Spleen (tissue), 11 donors: ENCODE measurements around the gene SENP1. TPM values are rescaled to one million over a fixed set of nuclear protein-coding genes. Genes with fewer than 3 reads are reported as not detected.
A peak's percentile ranks its signal among the peaks of the same experiment; 100 is the strongest.

Source experiments
- DNase-seq: peaks from one replicate; pipeline ENCODE4 v3.0.0-alpha.2; 2020
- H3K27ac ChIP-seq, 8 donors: fragments of 200-600 bp; sonication (generic) in 7 of 8; 1 replicate in 4 of 8; 2 replicates in 4 of 8; pipeline versions ENCODE4 v1.5.0 to v1.8.0; 2016 to 2021; ENCODE audit warnings: inconsistent platforms in 4 of 8, mild to moderate bottlenecking in 4 of 8, moderate library complexity in 1 of 8
- H3K27me3 ChIP-seq, 7 donors: fragments of 200-600 bp; sonication (generic) in 6 of 7; replicated peaks in 1 of 7; 1 replicate in 4 of 7; 2 replicates in 3 of 7; pipeline versions ENCODE4 v1.5.0 to v1.8.0; 2016 to 2021; ENCODE audit warnings: inconsistent platforms in 3 of 7, mild to moderate bottlenecking in 1 of 7
- H3K36me3 ChIP-seq, 6 donors: fragments of 200-600 bp; sonication (generic) in 5 of 6; 1 replicate in 4 of 6; 2 replicates in 2 of 6; pipeline versions ENCODE4 v1.5.0 to v1.8.0; 2016 to 2021; ENCODE audit warnings: inconsistent platforms in 2 of 6
- H3K4me1 ChIP-seq, 6 donors: fragments of 200-600 bp; sonication (generic) in 5 of 6; 1 replicate in 3 of 6; 2 replicates in 3 of 6; pipeline versions ENCODE4 v1.5.0 to v1.8.0; 2016 to 2021; ENCODE audit warnings: inconsistent platforms in 3 of 6
- H3K4me3 ChIP-seq, 8 donors: fragments of 200-600 bp; sonication (generic) in 7 of 8; 1 replicate in 4 of 8; 2 replicates in 4 of 8; pipeline versions ENCODE4 v1.5.0 to v1.8.0; 2016 to 2021; ENCODE audit warnings: inconsistent platforms in 4 of 8, mild to moderate bottlenecking in 4 of 8, moderate library complexity in 2 of 8
- H3K9me3 ChIP-seq, 8 donors: fragments of 200-600 bp; sonication (generic) in 7 of 8; 1 replicate in 4 of 8; 2 replicates in 4 of 8; pipeline versions ENCODE4 v1.5.0 to v1.8.0; 2016 to 2021; ENCODE audit warnings: inconsistent platforms in 4 of 8
- POLR2A ChIP-seq, 3 donors: fragments of 450-650 bp; IDR thresholded peaks; one replicate each; pipeline ENCODE4 v1.5.1; 2017; ENCODE audit warnings: antibody characterized with exemption in 3 of 3, mild to moderate bottlenecking in 1 of 3
- POLR2AphosphoS5 ChIP-seq, 3 donors: sonication (generic); formaldehyde crosslinking; IDR thresholded peaks; one replicate each; pipeline ENCODE4 v1.5.1; 2017; ENCODE audit warnings: antibody characterized with exemption in 3 of 3
- WGBS, 5 donors: extraction: QIAGEN DNeasy Blood & Tissue Kit in 3 of 5; methylation state at CpG; one replicate each; pipeline versions ENCODE4 v1.1.5 to v1.1.7; 2013 to 2018; 5-methylcytosine and 5-hydroxymethylcytosine counted together
- intact Hi-C: fragments of 100-400 bp; cut with DNase I; formaldehyde crosslinking; loops from one replicate; pipeline ENCODE4 v1.15.0; 2023; ENCODE audit warnings: low total_unique reads
- polyA plus RNA-seq, 3 donors: library from polyadenylated mRNA; stranded (reverse); fragments of 200-250 nt; gene quantifications; one replicate each; pipeline ENCODE4 v1.2.1, GENCODE V29; 2013
- total RNA-seq, 7 donors: library from RNA; depleted of rRNA in 3 of 7; stranded (reverse); fragments of >200 nt in 3 of 7; fragmentation: NEBNext Ultra II Directional in 4 of 7; extraction: Animal tissue kit (Norgen Biotek cat#: 25700) in 4 of 7; gene quantifications; one replicate each; pipeline versions ENCODE4 v1.1.0 to v1.2.1, GENCODE V29; 2016 to 2021
- TF ChIP-seq, protein P1 (sequence below), 11 experiments: fragments of 200-600 bp in 7 of 11; fragments of 450-650 bp in 4 of 11; sonication (generic) in 4 of 11; IDR thresholded peaks in 8 of 11; conservative IDR thresholded peaks in 3 of 11; 1 replicate in 7 of 11; 2 replicates in 4 of 11; pipeline versions ENCODE4 v1.4.0 to v1.8.0; 2016 to 2021; ENCODE audit warnings: antibody characterized with exemption in 11 of 11, inconsistent platforms in 4 of 11, mild to moderate bottlenecking in 1 of 11
- donor health status: healthy with polysubstance abuse.
- donor health status: DM: no; HTN: no; CAD: no; lungs with moderate emphysema.
- donor health status: DM: no; HTN: no; CAD: no.
- donor health status: Bipolar disorder and iron deficiency.
- donor health status: healthy.
- donor health status: DM: no; HTN: no; CAD: no.
- donor health status: DM: yes; HTN: yes; CAD: no.

SENP1 gene
- total and polyA plus RNA-seq, 10 donors, result 3.7 to 37.4 (median 25.6) TPM

DNA sequence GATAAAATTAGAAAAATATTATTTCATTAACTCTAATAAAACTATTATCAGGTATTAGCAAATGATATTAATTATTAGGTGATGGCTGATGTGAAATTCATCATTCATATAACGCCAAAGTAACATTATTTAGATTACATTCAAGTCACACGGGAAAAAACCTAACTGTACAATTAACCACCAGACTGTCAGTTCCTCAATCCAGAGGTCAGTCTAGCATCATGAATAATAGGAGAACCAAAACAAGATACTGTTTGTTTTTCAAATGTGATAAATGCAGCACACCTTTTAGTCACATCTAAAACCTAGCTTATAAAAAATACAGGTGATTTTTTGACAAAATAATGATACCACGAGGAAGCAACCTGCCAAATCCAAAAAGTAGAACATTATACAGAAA, 19.6 kb downstream of the SENP1 start:
- intact Hi-C loops, result loop anchor here (10.0 kb wide), 1 partner anchor 78 kb away; no protein-coding TSS in a partner anchor
- no peak for TF ChIP-seq POLR2A (IDR thresholded peaks at IDR 0.05)
- TF ChIP-seq, protein P1, sequence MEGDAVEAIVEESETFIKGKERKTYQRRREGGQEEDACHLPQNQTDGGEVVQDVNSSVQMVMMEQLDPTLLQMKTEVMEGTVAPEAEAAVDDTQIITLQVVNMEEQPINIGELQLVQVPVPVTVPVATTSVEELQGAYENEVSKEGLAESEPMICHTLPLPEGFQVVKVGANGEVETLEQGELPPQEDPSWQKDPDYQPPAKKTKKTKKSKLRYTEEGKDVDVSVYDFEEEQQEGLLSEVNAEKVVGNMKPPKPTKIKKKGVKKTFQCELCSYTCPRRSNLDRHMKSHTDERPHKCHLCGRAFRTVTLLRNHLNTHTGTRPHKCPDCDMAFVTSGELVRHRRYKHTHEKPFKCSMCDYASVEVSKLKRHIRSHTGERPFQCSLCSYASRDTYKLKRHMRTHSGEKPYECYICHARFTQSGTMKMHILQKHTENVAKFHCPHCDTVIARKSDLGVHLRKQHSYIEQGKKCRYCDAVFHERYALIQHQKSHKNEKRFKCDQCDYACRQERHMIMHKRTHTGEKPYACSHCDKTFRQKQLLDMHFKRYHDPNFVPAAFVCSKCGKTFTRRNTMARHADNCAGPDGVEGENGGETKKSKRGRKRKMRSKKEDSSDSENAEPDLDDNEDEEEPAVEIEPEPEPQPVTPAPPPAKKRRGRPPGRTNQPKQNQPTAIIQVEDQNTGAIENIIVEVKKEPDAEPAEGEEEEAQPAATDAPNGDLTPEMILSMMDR (IDR thresholded peaks at IDR 0.05 in 8 of 11, conservative IDR thresholded peaks at IDR 0.05 in 3 of 11), result no peak
- no peak for TF ChIP-seq POLR2AphosphoS5 (IDR thresholded peaks at IDR 0.05)

DNA sequence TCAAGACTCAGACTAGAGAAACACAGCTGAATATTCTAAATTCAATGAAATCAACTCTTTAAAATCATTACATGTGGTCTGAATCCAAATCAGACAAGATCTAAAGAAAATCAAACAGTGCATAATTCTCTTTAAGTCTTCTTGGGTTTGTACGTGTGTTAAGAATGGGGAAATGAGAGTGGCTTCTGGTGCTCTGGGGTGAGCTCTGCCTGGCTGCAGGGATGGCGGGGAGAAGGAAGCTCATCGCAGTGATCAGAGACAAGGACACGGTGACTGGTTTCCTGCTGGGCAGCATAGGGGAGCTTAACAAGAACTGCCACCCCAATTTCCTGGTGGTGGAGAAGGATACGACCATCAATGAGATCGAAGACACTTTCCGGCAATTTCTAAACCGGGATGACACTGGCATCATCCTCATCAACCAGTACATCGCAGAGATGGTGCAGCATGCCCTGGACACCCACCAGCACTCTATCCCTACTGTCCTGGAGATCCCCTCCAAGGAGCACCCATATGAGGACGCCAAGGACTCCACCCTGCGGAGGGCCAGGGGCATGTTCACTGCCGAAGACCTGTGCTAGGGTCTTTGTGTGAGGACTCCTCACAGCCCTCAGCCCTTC, 20.9 kb downstream of the SENP1 start:
- WGBS, 5 donors, result 67 to 81% (median 74%) methylated on average over 12 of the region's 12 CpGs
- H3K9me3 ChIP-seq, result no peaks in the 10 kb centered on the region
- no peaks in the 10 kb centered on the region for H3K27me3 ChIP-seq
- intact Hi-C loops, result loop anchor here (10.0 kb wide), 1 partner anchor 80 kb away; no protein-coding TSS in a partner anchor
- H3K36me3 ChIP-seq, result peaks cover 0 to 97% (median 76%) of the 10 kb centered on the region in 6 donors
- no peak for TF ChIP-seq POLR2AphosphoS5 (IDR thresholded peaks at IDR 0.05)
- TF ChIP-seq, protein P1 (IDR thresholded peaks at IDR 0.05 in 8 of 11, conservative IDR thresholded peaks at IDR 0.05 in 3 of 11), result no peak
- TF ChIP-seq POLR2A (IDR thresholded peaks at IDR 0.05), result no peak
- H3K4me3 ChIP-seq, result no peak overlapping the region
- H3K4me1 ChIP-seq, result peaks cover 0 to 19% (median 0%) of the 10 kb centered on the region in 6 donors
- H3K27ac ChIP-seq, result peak overlapping the region in 2 of 8 donors; percentile 4 to 12
- no peak for DNase-seq

More for the DNA sequence above, 19.6 kb downstream of the SENP1 start:
- peaks cover 0 to 97% (median 68%) of the 10 kb centered on the region in 6 donors for H3K36me3 ChIP-seq
- no peak overlapping the region for H3K4me3 ChIP-seq
- no peaks in the 10 kb centered on the region for H3K27me3 ChIP-seq
- WGBS, 5 donors, result 73 to 88% (median 76%) methylated on average over 3 of the region's 3 CpGs
- H3K27ac ChIP-seq, result no peak overlapping the region
- DNase-seq, result no peak
- peaks cover 0 to 19% (median 0%) of the 10 kb centered on the region in 6 donors for H3K4me1 ChIP-seq
- no peaks in the 10 kb centered on the region for H3K9me3 ChIP-seq

DNA sequence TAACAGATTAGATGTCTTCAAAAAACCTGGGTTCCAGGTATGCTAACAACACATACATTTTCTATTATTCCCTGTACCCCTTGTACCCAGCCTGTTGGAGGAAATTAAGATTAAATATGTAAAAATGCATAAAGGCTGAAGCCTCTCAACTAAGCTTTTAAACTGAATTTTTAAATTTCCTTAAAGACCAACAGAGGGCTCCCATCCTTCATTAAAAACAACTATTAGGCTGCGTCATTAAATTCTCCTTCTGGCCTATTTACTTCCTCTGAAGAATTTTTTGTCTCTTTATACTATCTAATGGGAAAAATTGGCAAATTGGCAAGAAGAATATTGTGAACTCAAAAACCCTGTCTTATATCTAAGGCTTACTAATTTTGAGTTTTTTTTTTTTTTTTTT, 21.8 kb downstream of the SENP1 start:
- intact Hi-C loops, result loop anchor here (10.0 kb wide), 1 partner anchor 81 kb away; no protein-coding TSS in a partner anchor
- TF ChIP-seq, protein P1 (IDR thresholded peaks at IDR 0.05 in 8 of 11, conservative IDR thresholded peaks at IDR 0.05 in 3 of 11), result peak in 5 of 11 experiments; percentile 20 to 42 (median 29)
- no peak for TF ChIP-seq POLR2A (IDR thresholded peaks at IDR 0.05)
- H3K4me1 ChIP-seq, result peaks cover 0 to 20% (median 0%) of the 10 kb centered on the region in 6 donors
- H3K27me3 ChIP-seq, result no peaks in the 10 kb centered on the region
- DNase-seq, result no peak
- H3K9me3 ChIP-seq, result no peaks in the 10 kb centered on the region
- H3K27ac ChIP-seq, result peak overlapping the region in 1 of 8 donors; percentile 4
- WGBS, 5 donors, result 44 to 72% (median 67%) methylated on average over 1 of the region's 1 CpG
- peaks cover 0 to 99% (median 75%) of the 10 kb centered on the region in 6 donors for H3K36me3 ChIP-seq
- H3K4me3 ChIP-seq, result no peak overlapping the region

DNA sequence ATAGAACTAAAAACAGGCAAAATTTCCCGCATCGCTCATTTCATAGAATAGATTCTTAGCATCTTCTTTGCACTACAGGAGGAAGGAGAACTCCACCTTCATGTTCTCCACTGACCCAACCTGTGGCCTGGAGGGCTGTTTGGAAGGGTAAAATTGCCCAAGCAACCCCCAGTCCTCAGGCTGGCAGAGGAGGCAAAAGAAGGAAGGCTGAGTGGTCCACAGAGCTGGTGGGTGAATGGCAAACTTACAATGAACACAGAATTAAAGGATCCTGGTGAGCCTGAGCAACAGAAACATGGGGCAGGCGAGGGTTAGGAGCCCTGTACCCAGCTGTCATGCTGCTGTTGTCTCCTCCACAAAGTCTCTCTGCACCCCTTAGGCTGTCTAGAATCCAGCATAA, 25.1 kb downstream of the SENP1 start:
- H3K4me1 ChIP-seq, result peaks cover 0 to 25% (median 0%) of the 10 kb centered on the region in 6 donors
- H3K27me3 ChIP-seq, result no peaks in the 10 kb centered on the region
- intact Hi-C loops, result loop anchor here (10.0 kb wide), 1 partner anchor 84 kb away; no protein-coding TSS in a partner anchor
- H3K27ac ChIP-seq, result no peak overlapping the region
- DNase-seq, result no peak
- H3K36me3 ChIP-seq, result peaks cover 0 to 93% (median 51%) of the 10 kb centered on the region in 6 donors
- H3K4me3 ChIP-seq, result no peak overlapping the region
- no peaks in the 10 kb centered on the region for H3K9me3 ChIP-seq
- TF ChIP-seq, protein P1 (IDR thresholded peaks at IDR 0.05 in 8 of 11, conservative IDR thresholded peaks at IDR 0.05 in 3 of 11), result no peak
- no peak for TF ChIP-seq POLR2AphosphoS5 (IDR thresholded peaks at IDR 0.05)
- no peak for TF ChIP-seq POLR2A (IDR thresholded peaks at IDR 0.05)
- 96 to 99% (median 99%) methylated on average over 3 of the region's 3 CpGs for WGBS, 5 donors
